H1 (cell line): ENCODE data around the gene RSPO1. TPM values are rescaled to one million over a fixed set of nuclear protein-coding genes. Genes with fewer than 3 reads are reported as not detected.

Experiments used
- ASH2L ChIP-seq: fragments of 200-600, 300-600 bp; sonication (generic); IDR thresholded peaks from one replicate; pipeline ENCODE4 v1.7.1; 2017; ENCODE audit warnings: low read length
- EGR1 ChIP-seq: IDR thresholded peaks from 2 replicates; pipeline ENCODE4 v1.6.1; 2011; ENCODE audit warnings: low read depth, low read length, borderline replicate concordance
- EZH2 ChIP-seq: fragments of 200-600 bp; sonication (generic); IDR thresholded peaks from 2 replicates; pipeline ENCODE4 v1.7.1; 2012; ENCODE audit warnings: low read depth, mild to moderate bottlenecking, moderate library complexity, low read length, inconsistent platforms; ENCODE audit not compliant: severe bottlenecking
- HDAC2 ChIP-seq, 2 experiments: fragments of 300-600 bp in 1 of 2; sonication (generic) in 1 of 2; IDR thresholded peaks; 2 replicates each; pipeline ENCODE4 v1.6.1; 2011 to 2012; ENCODE audit warnings: low read depth in 2 of 2, low read length in 2 of 2, mild to moderate bottlenecking in 2 of 2, moderate library complexity in 2 of 2, borderline replicate concordance in 1 of 2, inconsistent platforms in 1 of 2
- KDM5A ChIP-seq: fragments of 200-600 bp; IDR thresholded peaks from 2 replicates; pipeline ENCODE4 v1.7.1; 2012; ENCODE audit warnings: mild to moderate bottlenecking, low read length, inconsistent platforms, mixed read lengths
- MAFK ChIP-seq: IDR thresholded peaks from 2 replicates; pipeline ENCODE4 v1.6.1; 2012; ENCODE audit warnings: low read depth, mild to moderate bottlenecking, improper control_type of control experiment, low read length
- SP1 ChIP-seq: IDR thresholded peaks from 2 replicates; pipeline ENCODE4 v1.6.1; 2011; ENCODE audit warnings: low read depth, low read length
- TCF12 ChIP-seq: IDR thresholded peaks from 2 replicates; pipeline ENCODE4 v1.6.1; 2011; ENCODE audit warnings: low read depth, mild to moderate bottlenecking, low read length
- polyA plus RNA-seq, 7 experiments: library from polyadenylated mRNA; depleted of rRNA in 3 of 7; stranded (reverse) in 5 of 7; unstranded in 2 of 7; fragments of >200 nt in 5 of 7; fragments of 200-250 nt in 2 of 7; gene quantifications; 1 replicate in 5 of 7; 2 replicates in 1 of 7; 4 replicates in 1 of 7; pipeline versions ENCODE4 v1.2.1 to v1.2.3, GENCODE V29; 2011 to 2013; ENCODE audit warnings: missing spikeins in 2 of 7, mixed read lengths in 2 of 7
- total RNA-seq: library from RNA; stranded (reverse); fragmentation: NEBNext Ultra II Directional; extraction: Animal tissue kit (Norgen Biotek cat#: 25700); gene quantifications from 2 replicates; pipeline ENCODE4 v1.2.1, GENCODE V29; 2021
- TF ChIP-seq, protein P1 (sequence below): IDR thresholded peaks from 2 replicates; pipeline ENCODE4 v1.6.1; 2012; ENCODE audit warnings: low read length, inconsistent platforms

Gene RSPO1
- total and polyA plus RNA-seq, 2 of the 8 experiments (the other 6 are each of a cell fraction or from before 2014, with no cell fraction given), result 0.39 TPM; not detected in 1

DNA sequence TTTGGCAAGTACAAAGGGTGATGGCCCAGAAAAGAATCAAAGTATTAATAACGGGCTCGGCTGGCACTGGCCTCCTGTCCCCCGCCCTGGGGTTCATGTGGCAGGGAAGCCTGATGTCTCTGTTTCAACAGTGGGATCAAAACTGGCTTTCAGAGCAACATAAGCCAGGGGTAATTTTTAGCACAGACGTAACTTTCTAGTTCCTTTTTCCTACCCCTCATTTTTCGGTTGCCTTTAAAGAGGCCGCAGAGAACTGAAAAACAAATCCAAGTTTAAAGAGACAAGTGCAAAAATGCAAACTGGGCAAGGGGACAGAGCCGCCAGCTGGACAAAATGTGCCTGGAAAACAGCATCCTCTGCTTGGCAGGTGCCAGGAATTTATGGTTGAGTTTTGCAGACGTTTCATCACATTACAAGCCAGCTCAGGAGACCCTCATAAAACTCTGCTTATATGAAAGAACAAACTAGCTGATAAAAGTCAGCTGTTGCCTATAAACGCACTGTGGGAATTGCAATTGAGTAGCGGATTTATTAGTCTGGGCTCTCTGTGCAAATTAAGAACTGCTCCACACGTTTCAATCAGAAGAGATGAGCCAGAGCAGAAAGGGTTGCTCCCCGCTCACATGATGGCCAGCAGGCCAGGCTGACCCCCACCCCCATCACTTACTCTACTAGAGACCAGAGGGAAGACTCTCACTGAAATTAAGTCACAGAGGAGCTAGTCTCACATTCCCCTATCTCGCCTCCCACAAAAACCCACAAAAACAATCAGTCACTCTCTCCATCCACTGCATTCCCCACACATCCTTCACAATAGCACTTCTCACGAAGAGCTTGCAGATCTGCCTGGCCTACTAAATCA lies 41.8 kb upstream of the RSPO1 start (continued):
- TF ChIP-seq, protein P1, sequence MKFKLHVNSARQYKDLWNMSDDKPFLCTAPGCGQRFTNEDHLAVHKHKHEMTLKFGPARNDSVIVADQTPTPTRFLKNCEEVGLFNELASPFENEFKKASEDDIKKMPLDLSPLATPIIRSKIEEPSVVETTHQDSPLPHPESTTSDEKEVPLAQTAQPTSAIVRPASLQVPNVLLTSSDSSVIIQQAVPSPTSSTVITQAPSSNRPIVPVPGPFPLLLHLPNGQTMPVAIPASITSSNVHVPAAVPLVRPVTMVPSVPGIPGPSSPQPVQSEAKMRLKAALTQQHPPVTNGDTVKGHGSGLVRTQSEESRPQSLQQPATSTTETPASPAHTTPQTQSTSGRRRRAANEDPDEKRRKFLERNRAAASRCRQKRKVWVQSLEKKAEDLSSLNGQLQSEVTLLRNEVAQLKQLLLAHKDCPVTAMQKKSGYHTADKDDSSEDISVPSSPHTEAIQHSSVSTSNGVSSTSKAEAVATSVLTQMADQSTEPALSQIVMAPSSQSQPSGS, result no peak
- TF ChIP-seq KDM5A (no peak), SP1 (no peak), EGR1 (no peak), ASH2L (no peak), HDAC2 (IDR thresholded peaks at IDR 0.05; ENCODE audit: borderline replicate concordance in 1 of 2, low read depth in 2 of 2, low read length in 2 of 2) (no peak), MAFK (no peak), TCF12 (no peak), EZH2 (no peak)
